ENCODE data around the gene ATP5IF1.

ATP5IF1 gene

GRCh38 chr1:28280501-28280900 lies 44.6 kb downstream of the ATP5IF1 start:
- Histone ChIP-seq H3K4me2 (no peak overlapping the region), H3K4me3 (no peak overlapping the region), H3K27me3 (no peaks in the 10 kb centered on the region), H3K27ac (no peak overlapping the region), H4K20me1 (no peaks in the 10 kb centered on the region), H3K4me1 (peaks cover 9% of the 10 kb centered on the region), H3K9me3 (no peaks in the 10 kb centered on the region), H3K36me3 (peaks cover 82% of the 10 kb centered on the region), H3K9ac (no peak overlapping the region)
- no peak for TF ChIP-seq Cebpa-rat (IDR thresholded peaks at IDR 0.05)

DNA sequence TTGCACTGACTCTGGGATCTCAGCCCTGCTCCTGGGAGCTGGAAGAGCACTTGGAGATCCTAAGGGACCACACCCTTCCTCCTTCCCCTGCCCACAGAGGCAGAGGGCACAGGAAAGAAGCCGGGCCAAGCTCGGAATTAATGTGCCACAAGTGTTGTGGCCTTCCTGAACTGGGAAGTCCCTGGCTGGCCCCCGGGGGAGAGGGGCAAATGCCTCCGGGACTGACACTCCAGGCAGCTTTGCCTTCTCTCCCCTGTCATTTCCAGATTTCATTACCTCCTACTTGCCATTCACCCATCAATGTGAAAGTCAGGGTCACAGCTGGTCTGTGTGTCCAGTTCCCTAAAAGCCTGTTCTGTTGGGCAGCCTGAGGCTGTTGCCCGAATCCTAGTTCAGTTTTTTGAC lies 45.1 kb downstream of the ATP5IF1 start:
- Histone ChIP-seq H3K27me3 (no peaks in the 10 kb centered on the region), H3K4me2 (no peak overlapping the region), H3K27ac (no peak overlapping the region), H3K4me1 (peaks cover 9% of the 10 kb centered on the region), H3K36me3 (peaks cover 78% of the 10 kb centered on the region), H3K4me3 (no peak overlapping the region), H3K9me3 (no peaks in the 10 kb centered on the region), H3K9ac (no peak overlapping the region), H4K20me1 (no peaks in the 10 kb centered on the region)
- no peak for TF ChIP-seq Cebpa-rat (IDR thresholded peaks at IDR 0.05)

- Histone ChIP-seq H4K20me1 (no peaks in the 10 kb centered on the region), H3K4me1 (peaks cover 9% of the 10 kb centered on the region), H3K9me3 (no peaks in the 10 kb centered on the region), H3K4me3 (no peak overlapping the region), H3K27ac (no peak overlapping the region), H3K36me3 (peaks cover 69% of the 10 kb centered on the region), H3K9ac (no peak overlapping the region), H3K4me2 (no peak overlapping the region), H3K27me3 (no peaks in the 10 kb centered on the region)
- TF ChIP-seq Cebpa-rat (IDR thresholded peaks at IDR 0.05) = no peak
These were observed 45.9 kb downstream of the ATP5IF1 start for GRCh38 chr1:28281608-28282425.

GRCh38 chr1:28282426-28283407 lies 46.8 kb downstream of the ATP5IF1 start:
- no peak for TF ChIP-seq Cebpa-rat (IDR thresholded peaks at IDR 0.05)
- Histone ChIP-seq H3K27me3 (no peaks in the 10 kb centered on the region), H3K9me3 (no peaks in the 10 kb centered on the region), H3K4me3 (no peak overlapping the region), H3K27ac (no peak overlapping the region; the same call in 1 of the 2 replicates), H3K36me3 (peaks cover 60% of the 10 kb centered on the region), H3K4me1 (peaks cover 9% of the 10 kb centered on the region), H3K9ac (no peak overlapping the region), H3K4me2 (peak overlapping the region; percentile 29), H4K20me1 (no peaks in the 10 kb centered on the region)

- no peak overlapping the region for H3K4me3 ChIP-seq
- H3K27me3 ChIP-seq = no peaks in the 10 kb centered on the region
These were observed 50.2 kb downstream of the ATP5IF1 start for GRCh38 chr1:28286111-28286510.

More at GRCh38 chr1:28286111-28286510, 50.2 kb downstream of the ATP5IF1 start:
- Histone ChIP-seq H3K9ac (no peak overlapping the region), H3K9me3 (no peaks in the 10 kb centered on the region), H4K20me1 (no peaks in the 10 kb centered on the region), H3K4me2 (no peak overlapping the region), H3K27ac (no peak overlapping the region), H3K4me1 (peaks cover 9% of the 10 kb centered on the region), H3K36me3 (peaks cover 26% of the 10 kb centered on the region)
- no peak for TF ChIP-seq Cebpa-rat (IDR thresholded peaks at IDR 0.05)

Data from BLaER1 (cell line).